Ishikawa (cell line): Measurements from ENCODE around the gene BIRC6.

ENCODE experiments used
- CEBPB ChIP-seq: IDR thresholded peaks from 2 replicates; pipeline ENCODE4 v1.6.1; 2012
- CREB1 ChIP-seq: IDR thresholded peaks from 2 replicates; pipeline ENCODE4 v1.6.1; 2012; ENCODE audit warnings: low read depth
- EGR1 ChIP-seq: IDR thresholded peaks from 2 replicates; pipeline ENCODE4 v1.6.1; 2012
- EP300 ChIP-seq: IDR thresholded peaks from 2 replicates; pipeline ENCODE4 v1.6.1; 2012; ENCODE audit warnings: borderline replicate concordance
- FOXM1 ChIP-seq: IDR thresholded peaks from 2 replicates; pipeline ENCODE4 v1.6.1; 2012; ENCODE audit warnings: low read depth, borderline replicate concordance
- RAD21 ChIP-seq: IDR thresholded peaks from 2 replicates; pipeline ENCODE4 v1.6.1; 2012; ENCODE audit warnings: low read depth
- REST ChIP-seq: IDR thresholded peaks from 2 replicates; pipeline ENCODE4 v1.6.1; 2012; ENCODE audit warnings: low read depth, mild to moderate bottlenecking
- TAF1 ChIP-seq: IDR thresholded peaks from 2 replicates; pipeline ENCODE4 v1.6.1; 2012; ENCODE audit warnings: low read depth, mild to moderate bottlenecking
- TCF12 ChIP-seq: IDR thresholded peaks from 2 replicates; pipeline ENCODE4 v1.6.1; 2012; ENCODE audit warnings: low read depth
- TEAD4 ChIP-seq: IDR thresholded peaks from 2 replicates; pipeline ENCODE4 v1.6.1; 2012
- YY1 ChIP-seq: IDR thresholded peaks from 2 replicates; pipeline ENCODE4 v1.6.1; 2012; ENCODE audit warnings: low read depth
- ZBTB7A ChIP-seq: IDR thresholded peaks from 2 replicates; pipeline ENCODE4 v1.6.1; 2012; ENCODE audit warnings: low read depth
- TF ChIP-seq, protein P1 (sequence below): IDR thresholded peaks from 2 replicates; pipeline ENCODE4 v1.6.1; 2012
- TF ChIP-seq, protein P2 (sequence below): IDR thresholded peaks from 2 replicates; pipeline ENCODE4 v1.6.1; 2012

DNA sequence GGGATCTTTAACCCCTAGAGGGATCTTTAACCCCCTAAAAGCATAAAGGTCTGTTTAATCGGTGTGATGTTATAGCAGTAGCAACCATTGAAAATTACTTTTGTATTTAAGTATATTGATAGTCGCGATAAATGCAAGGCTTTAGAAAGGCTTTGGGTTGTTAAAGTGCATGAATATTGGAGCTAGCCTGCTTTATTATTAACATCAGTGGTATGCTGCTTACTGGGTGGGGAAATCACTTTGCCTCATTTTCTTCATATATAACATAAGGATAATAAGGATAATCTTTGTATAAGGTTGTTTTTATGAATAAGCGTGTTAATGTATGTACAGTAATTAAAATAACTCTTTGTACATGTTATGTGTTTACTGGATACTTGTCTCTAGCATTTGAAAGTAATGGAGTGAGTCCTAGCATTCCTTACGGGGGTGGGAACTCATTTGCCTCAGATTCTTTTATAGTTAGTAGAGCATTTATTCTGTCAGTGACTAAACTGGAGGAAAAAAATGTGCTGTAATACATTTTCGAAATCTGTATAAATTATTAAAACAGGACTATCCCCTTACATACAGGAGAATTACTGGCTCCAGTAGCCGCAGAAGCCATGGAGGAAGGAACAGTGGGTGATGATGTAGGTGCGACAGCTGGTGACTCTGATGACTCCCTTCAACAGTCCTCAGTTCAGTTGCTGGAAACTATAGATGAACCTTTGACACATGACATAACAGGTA is 122.2 kb downstream of the BIRC6 start:
- TF ChIP-seq, protein P1, sequence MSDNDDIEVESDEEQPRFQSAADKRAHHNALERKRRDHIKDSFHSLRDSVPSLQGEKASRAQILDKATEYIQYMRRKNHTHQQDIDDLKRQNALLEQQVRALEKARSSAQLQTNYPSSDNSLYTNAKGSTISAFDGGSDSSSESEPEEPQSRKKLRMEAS = no peak
- TF ChIP-seq EGR1 (no peak), REST (no peak), ZBTB7A (no peak), YY1 (no peak), CEBPB (no peak), EP300 (no peak), CREB1 (no peak), TCF12 (no peak), RAD21 (no peak), TAF1 (no peak), FOXM1 (no peak), TEAD4 (no peak)
- TF ChIP-seq, protein P2, sequence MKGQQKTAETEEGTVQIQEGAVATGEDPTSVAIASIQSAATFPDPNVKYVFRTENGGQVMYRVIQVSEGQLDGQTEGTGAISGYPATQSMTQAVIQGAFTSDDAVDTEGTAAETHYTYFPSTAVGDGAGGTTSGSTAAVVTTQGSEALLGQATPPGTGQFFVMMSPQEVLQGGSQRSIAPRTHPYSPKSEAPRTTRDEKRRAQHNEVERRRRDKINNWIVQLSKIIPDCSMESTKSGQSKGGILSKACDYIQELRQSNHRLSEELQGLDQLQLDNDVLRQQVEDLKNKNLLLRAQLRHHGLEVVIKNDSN = no peak
